BLaER1 (cell line): ENCODE results near the gene SNX32.
A peak's percentile ranks its signal among the peaks of the same experiment; 100 is the strongest.

Source experiments
- H3K27ac ChIP-seq: shearing (Covaris generic); formaldehyde crosslinking; 2 replicates; pipeline ENCODE4 v1.8.1; 2022
- H3K27me3 ChIP-seq: shearing (Covaris generic); formaldehyde crosslinking; 2 replicates; pipeline ENCODE4 v1.8.1; 2022
- H3K36me3 ChIP-seq: shearing (Covaris generic); formaldehyde crosslinking; 2 replicates; pipeline ENCODE4 v1.8.1; 2022
- H3K4me1 ChIP-seq: shearing (Covaris generic); formaldehyde crosslinking; 2 replicates; pipeline ENCODE4 v1.8.1; 2022
- H3K4me2 ChIP-seq: shearing (Covaris generic); formaldehyde crosslinking; 2 replicates; pipeline ENCODE4 v1.8.1; 2022
- H3K4me3 ChIP-seq: shearing (Covaris generic); formaldehyde crosslinking; 2 replicates; pipeline ENCODE4 v1.8.1; 2022
- H3K9ac ChIP-seq: shearing (Covaris generic); formaldehyde crosslinking; 2 replicates; pipeline ENCODE4 v1.8.1; 2022
- H3K9me3 ChIP-seq: shearing (Covaris generic); formaldehyde crosslinking; 2 replicates; pipeline ENCODE4 v1.8.1; 2022
- H4K20me1 ChIP-seq: shearing (Covaris generic); formaldehyde crosslinking; 2 replicates; pipeline ENCODE4 v1.8.1; 2022
- Cebpa-rat ChIP-seq: shearing (Covaris generic); IDR thresholded peaks from 2 replicates; pipeline ENCODE4 v1.8.1; 2022

Gene SNX32

GRCh38 chr11:65861165-65861505 is 27.4 kb downstream of the SNX32 start:
- Histone ChIP-seq H3K9ac (peak overlapping the region; percentile 96), H3K4me2 (peak overlapping the region; percentile 89), H3K27me3 (no peaks in the 10 kb centered on the region), H4K20me1 (peaks cover 66% of the 10 kb centered on the region), H3K9me3 (no peaks in the 10 kb centered on the region), H3K27ac (peak overlapping the region; percentile 86), H3K36me3 (peaks cover 53% of the 10 kb centered on the region), H3K4me3 (peak overlapping the region; percentile 91), H3K4me1 (peaks cover 33% of the 10 kb centered on the region)
- TF ChIP-seq Cebpa-rat = no peak

- TF ChIP-seq Cebpa-rat = no peak
- H3K9me3 ChIP-seq = no peaks in the 10 kb centered on the region
- peaks cover 66% of the 10 kb centered on the region for H4K20me1 ChIP-seq
- H3K4me1 ChIP-seq = peaks cover 28% of the 10 kb centered on the region
- peak overlapping the region; percentile 96 for H3K9ac ChIP-seq
- H3K36me3 ChIP-seq = peaks cover 53% of the 10 kb centered on the region
- peak overlapping the region; percentile 86; the same call in 1 of the 2 replicates for H3K27ac ChIP-seq
- H3K4me3 ChIP-seq = peak overlapping the region; percentile 91
- H3K4me2 ChIP-seq = peak overlapping the region; percentile 89
- H3K27me3 ChIP-seq = no peaks in the 10 kb centered on the region
These were observed 27.9 kb downstream of the SNX32 start for GRCh38 chr11:65861533-65862183.

GRCh38 chr11:65862191-65862735 is 28.5 kb downstream of the SNX32 start:
- no peaks in the 10 kb centered on the region for H3K9me3 ChIP-seq
- 0 out of 2 replicates have a peak overlapping the region, but pooled peaks have one; percentile 96 for H3K9ac ChIP-seq
- TF ChIP-seq Cebpa-rat = no peak
- peaks cover 58% of the 10 kb centered on the region for H3K36me3 ChIP-seq
- H3K4me1 ChIP-seq = peaks cover 26% of the 10 kb centered on the region
- H3K27ac ChIP-seq = no peak overlapping the region
- peak overlapping the region; percentile 91; the same call in 1 of the 2 replicates for H3K4me3 ChIP-seq
- peak overlapping the region; percentile 89 for H3K4me2 ChIP-seq
- peaks cover 66% of the 10 kb centered on the region for H4K20me1 ChIP-seq
- H3K27me3 ChIP-seq = no peaks in the 10 kb centered on the region

- no peaks in the 10 kb centered on the region for H3K9me3 ChIP-seq
- H3K27ac ChIP-seq = no peak overlapping the region
- peaks cover 66% of the 10 kb centered on the region for H3K36me3 ChIP-seq
- peaks cover 26% of the 10 kb centered on the region for H3K4me1 ChIP-seq
- no peak overlapping the region for H3K4me3 ChIP-seq
- 0 out of 2 replicates have a peak, but pooled peaks cover under 1% of the 10 kb centered on the region for H3K27me3 ChIP-seq
- H4K20me1 ChIP-seq = peaks cover 66% of the 10 kb centered on the region
- H3K4me2 ChIP-seq = no peak overlapping the region
- H3K9ac ChIP-seq = 0 out of 2 replicates have a peak overlapping the region, but pooled peaks have one; percentile 22
- no peak for TF ChIP-seq Cebpa-rat
These were observed 29.5 kb downstream of the SNX32 start for GRCh38 chr11:65862941-65863888.

- H3K4me3 ChIP-seq = no peak overlapping the region
- H3K36me3 ChIP-seq = peaks cover 70% of the 10 kb centered on the region
- H3K9ac ChIP-seq = no peak overlapping the region
- no peak for TF ChIP-seq Cebpa-rat
- no peak overlapping the region for H3K27ac ChIP-seq
- H3K27me3 ChIP-seq = peaks cover 8% of the 10 kb centered on the region; the same call in 1 of the 2 replicates
- peaks cover 75% of the 10 kb centered on the region for H4K20me1 ChIP-seq
- peaks cover 20% of the 10 kb centered on the region for H3K4me1 ChIP-seq
- H3K9me3 ChIP-seq = no peaks in the 10 kb centered on the region
- no peak overlapping the region for H3K4me2 ChIP-seq
These were observed 30.3 kb downstream of the SNX32 start for GRCh38 chr11:65863889-65864705.

GRCh38 chr11:65864706-65865471 is 31.1 kb downstream of the SNX32 start:
- TF ChIP-seq Cebpa-rat = no peak
- Histone ChIP-seq H3K4me2 (no peak overlapping the region), H3K9ac (no peak overlapping the region)

GRCh38 chr11:65865550-65866172 is 31.9 kb downstream of the SNX32 start:
- TF ChIP-seq Cebpa-rat = no peak
- Histone ChIP-seq H3K4me3 (no peak overlapping the region), H3K9ac (no peak overlapping the region), H4K20me1 (peaks cover 90% of the 10 kb centered on the region), H3K36me3 (peaks cover 70% of the 10 kb centered on the region), H3K9me3 (no peaks in the 10 kb centered on the region), H3K4me2 (no peak overlapping the region), H3K27ac (no peak overlapping the region), H3K4me1 (peaks cover 30% of the 10 kb centered on the region), H3K27me3 (peaks cover 18% of the 10 kb centered on the region)

More at GRCh38 chr11:65864706-65865471, 31.1 kb downstream of the SNX32 start:
- peaks cover 82% of the 10 kb centered on the region for H4K20me1 ChIP-seq
- H3K27me3 ChIP-seq = peaks cover 16% of the 10 kb centered on the region
- no peak overlapping the region for H3K27ac ChIP-seq
- H3K4me3 ChIP-seq = no peak overlapping the region
- peaks cover 24% of the 10 kb centered on the region for H3K4me1 ChIP-seq
- H3K36me3 ChIP-seq = peaks cover 70% of the 10 kb centered on the region
- H3K9me3 ChIP-seq = no peaks in the 10 kb centered on the region

GRCh38 chr11:65866509-65867283 is 32.9 kb downstream of the SNX32 start:
- Histone ChIP-seq H4K20me1 (peaks cover 93% of the 10 kb centered on the region), H3K4me3 (no peak overlapping the region), H3K9me3 (no peaks in the 10 kb centered on the region), H3K27me3 (peaks cover 20% of the 10 kb centered on the region), H3K27ac (no peak overlapping the region), H3K4me2 (no peak overlapping the region), H3K9ac (no peak overlapping the region), H3K36me3 (peaks cover 68% of the 10 kb centered on the region), H3K4me1 (peaks cover 33% of the 10 kb centered on the region)
- TF ChIP-seq Cebpa-rat = no peak
